GM12801 (cell line): Measurements from ENCODE around the gene CYP1A2.

Experiments
- TF ChIP-seq, protein P1 (sequence below): IDR thresholded peaks from one replicate; pipeline ENCODE4 v1.5.1; 2011; ENCODE audit warnings: control low read depth; ENCODE audit not compliant: insufficient read length; ENCODE audit errors: extremely low read depth

Gene CYP1A2

DNA sequence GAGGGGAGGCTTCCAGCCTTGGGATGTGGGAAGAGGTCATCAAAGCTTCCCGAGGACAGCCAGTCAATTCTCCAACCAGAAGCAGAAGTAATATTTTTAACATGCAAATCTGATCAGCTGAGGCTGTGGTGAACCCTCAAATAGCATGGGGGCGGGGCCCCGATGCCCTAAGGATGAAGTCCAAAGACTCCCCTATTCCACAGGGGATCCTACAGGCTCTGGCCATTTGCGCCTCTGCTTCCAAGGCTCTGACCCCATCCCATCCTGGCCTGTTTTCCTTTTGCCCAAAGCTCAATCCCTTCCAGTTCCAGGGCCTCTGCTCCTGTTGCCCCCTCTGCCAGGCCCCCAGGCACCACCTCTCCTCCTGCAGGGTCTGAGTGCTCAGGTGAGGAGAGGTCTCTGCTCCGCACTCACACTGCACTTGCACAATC is 26.5 kb downstream of the CYP1A2 start:
- TF ChIP-seq, protein P1, sequence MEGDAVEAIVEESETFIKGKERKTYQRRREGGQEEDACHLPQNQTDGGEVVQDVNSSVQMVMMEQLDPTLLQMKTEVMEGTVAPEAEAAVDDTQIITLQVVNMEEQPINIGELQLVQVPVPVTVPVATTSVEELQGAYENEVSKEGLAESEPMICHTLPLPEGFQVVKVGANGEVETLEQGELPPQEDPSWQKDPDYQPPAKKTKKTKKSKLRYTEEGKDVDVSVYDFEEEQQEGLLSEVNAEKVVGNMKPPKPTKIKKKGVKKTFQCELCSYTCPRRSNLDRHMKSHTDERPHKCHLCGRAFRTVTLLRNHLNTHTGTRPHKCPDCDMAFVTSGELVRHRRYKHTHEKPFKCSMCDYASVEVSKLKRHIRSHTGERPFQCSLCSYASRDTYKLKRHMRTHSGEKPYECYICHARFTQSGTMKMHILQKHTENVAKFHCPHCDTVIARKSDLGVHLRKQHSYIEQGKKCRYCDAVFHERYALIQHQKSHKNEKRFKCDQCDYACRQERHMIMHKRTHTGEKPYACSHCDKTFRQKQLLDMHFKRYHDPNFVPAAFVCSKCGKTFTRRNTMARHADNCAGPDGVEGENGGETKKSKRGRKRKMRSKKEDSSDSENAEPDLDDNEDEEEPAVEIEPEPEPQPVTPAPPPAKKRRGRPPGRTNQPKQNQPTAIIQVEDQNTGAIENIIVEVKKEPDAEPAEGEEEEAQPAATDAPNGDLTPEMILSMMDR, result no peak

GRCh38 chr15:74775894-74776293 is 27.2 kb downstream of the CYP1A2 start:
- TF ChIP-seq, protein P1, result no peak

DNA sequence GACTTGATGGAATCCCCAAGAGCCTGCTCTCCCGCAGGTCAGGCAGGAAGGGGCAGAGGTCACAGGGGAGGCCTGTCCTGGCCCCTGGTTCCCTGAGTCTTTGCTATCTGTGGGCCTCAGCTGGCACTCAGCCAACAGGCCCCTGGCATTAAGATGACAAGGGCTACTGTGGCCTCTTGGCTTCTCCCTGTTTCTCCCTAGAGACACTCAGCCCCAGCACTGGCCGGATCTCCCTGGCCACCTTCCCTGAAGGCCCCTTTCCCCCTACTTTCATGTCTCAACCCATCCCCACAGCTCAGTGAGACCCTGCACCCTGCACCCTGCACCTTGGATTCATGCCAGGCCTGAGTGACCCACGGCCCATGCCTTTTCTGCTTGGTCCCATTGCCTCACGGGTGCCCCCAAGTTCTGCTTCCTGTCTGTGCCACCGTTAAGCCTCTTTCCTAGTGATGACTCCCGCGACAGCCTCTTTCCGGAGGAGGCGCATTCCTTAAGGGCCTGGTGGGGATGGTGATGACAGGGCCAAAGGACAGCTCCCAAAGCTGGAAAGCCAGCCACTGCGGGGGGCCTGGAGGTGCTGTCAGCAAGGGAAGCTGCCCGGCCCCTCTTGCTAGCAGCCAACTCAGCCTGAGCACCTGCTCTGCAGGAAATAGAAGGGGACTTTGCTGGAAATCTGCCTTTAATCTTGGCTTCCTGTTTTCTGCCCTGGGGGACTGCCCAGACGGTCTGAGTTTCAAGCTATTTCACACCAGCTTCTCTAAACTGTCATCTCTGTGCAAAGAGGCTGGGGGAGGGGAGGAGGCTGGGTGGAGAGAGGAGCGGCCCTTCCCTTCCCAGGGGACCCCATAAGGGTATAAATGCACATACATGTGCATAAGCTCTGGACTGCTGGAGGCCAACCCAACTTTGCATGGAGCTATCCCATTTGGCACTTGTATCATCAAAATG is 28.4 kb downstream of the CYP1A2 start:
- TF ChIP-seq, protein P1, result no peak

DNA sequence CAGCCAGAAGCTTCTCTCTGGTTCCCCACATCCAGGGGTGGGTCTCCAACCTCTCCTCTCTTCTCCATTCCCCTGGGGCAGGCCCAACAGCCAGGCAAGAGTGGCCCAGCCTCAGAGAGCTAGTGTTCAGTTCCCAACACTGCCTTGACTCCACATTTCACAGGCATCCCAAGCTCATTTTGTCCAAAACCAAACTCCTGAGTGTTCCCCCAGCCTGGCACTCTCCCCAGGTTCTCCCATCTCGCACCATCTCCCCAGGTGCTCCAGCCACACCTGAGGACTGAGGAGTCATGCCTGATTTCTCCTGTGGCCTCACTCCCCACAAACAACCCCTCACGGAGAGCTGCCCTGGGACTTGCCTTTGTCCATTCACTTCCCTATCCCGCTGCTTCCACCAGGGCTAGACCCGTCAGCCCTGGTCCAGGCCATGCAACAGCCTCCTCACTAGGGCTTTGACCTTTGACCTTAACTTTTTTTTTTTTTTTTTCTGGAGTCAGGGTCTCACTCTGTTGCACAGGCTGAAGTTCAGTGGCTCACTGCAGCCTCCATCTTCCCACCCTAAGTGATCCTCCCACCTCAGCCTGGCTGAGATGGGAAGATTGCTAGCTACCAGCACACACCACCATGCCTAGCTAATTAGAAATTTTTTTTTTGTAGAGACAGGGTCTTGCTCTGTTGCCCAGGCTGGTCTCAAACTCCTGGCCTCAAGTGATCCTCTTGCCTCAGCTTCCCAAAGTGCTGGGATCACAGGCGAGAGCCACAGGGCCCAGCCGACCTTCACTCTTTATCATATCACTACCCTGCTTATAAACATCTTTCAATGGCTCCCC is 29.3 kb downstream of the CYP1A2 start:
- TF ChIP-seq, protein P1, result no peak

GRCh38 chr15:74778599-74778970 is 29.9 kb downstream of the CYP1A2 start:
- TF ChIP-seq, protein P1, result no peak

DNA sequence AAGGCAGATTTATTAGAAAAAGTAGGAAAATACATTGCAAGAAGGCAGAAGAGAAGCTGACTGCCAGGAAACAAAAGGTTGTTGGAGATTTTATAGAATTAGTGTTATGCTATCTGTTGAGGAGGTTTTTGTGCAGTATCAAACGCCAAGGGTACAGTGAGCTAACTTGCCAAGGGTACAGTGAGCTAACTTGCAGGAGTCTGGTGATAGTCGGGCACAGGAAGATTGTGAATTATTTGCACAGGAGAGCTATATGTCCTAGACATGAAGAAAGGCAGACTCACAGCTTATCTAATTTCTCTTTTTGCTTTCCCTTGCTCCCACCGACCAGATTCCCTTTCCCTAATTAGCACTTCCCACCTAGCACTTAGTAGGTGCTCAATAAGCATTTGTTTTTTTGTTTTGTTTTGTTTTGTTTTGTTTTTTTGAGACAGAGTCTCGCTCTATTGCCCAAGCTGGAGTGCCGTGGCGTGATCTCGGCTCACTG is 30.6 kb downstream of the CYP1A2 start:
- TF ChIP-seq, protein P1, result no peak
